ENCODE results near the gene ADGRB3.
"Not testable (repeated sequence)": the region's sequence is repeated elsewhere in the genome, so short reads cannot be mapped to it uniquely, and the experiment has no call there.

Gene ADGRB3

DNA sequence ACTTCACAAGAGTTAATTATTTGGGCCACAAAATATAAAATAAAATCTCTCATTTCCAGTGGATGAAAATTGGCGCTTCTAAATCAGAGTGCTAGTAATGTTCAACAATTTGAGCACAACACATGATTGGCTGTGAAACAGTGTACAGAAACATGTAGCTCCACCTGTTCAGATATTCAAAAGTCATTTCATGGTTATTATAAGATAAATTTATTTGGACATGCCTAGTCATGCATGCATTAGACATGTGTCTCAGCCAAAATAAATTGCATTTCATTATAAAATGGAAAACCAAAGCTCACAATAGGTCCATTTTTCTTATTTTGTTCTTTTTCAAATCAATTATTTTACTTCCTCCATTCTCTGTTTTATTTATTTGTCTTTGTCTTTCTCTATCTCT is 786.9 kb downstream of the ADGRB3 start:
- no peak for DNase-seq (ENCODE audit: low read depth in 2 of 2)

DNA sequence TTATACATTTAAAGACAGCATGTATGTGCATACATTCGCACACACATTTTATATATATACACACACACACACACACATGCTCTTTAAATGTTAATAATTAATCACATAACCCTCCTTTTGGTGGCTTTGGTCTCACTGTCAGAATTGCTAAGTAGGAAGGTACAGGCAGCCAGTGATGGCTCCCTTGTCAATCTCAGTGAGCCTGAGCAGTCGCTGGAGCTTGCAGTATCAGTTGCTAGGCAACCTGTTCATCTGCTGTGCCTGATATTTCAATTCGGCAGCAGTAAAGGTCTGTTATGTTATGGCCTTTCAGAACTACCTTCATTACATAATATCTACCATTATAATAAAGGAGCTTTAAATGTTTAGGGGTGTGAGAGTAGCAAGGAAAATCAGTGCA is 787.4 kb downstream of the ADGRB3 start:
- DNase-seq (ENCODE audit: low read depth in 2 of 2) = no peak

- no peak for DNase-seq (ENCODE audit: low read depth in 2 of 2)
Observed at GRCh38 chr6:69423785-69424184, 788.7 kb downstream of the ADGRB3 start.

DNA sequence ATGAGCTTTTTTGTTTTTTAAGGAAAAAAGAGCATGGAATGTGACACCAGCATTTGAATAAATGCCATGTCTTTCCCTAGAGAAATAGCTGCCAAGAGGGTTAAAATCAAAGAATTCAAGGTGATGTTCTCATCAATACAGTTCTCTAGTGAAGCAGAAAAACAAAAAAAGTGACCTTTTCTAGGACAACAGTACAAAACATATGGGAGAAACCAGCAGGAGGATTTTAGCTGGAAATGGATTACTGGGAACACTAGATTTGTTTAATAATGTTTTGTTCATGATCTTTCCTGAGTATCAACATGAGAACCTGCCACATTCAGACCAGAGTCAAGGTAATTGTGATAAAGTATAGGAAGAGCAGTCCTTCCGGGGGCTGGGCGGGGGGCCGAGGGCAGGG is 789.5 kb downstream of the ADGRB3 start:
- no peak for DNase-seq (ENCODE audit: low read depth in 2 of 2)

DNA sequence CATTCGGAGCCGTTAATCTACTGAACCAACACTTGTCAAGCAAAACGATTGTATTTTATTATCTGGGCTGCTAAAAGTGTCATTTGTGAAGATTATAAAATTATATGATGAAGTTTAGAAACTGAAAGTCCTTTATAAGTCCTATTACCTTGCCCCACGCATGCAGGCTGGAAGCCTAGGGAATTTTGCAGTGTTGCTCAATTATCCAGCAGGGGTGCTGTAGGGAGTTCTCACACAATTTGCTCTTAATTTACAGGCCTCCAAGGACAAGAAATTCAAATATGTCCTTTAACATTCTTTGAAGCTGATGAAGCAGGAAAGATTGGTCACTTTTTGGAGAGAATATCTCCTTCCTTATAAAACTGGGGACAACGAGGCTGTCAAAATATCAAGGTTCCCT is 792.8 kb downstream of the ADGRB3 start:
- DNase-seq (ENCODE audit: low read depth in 2 of 2) = no peak

DNA sequence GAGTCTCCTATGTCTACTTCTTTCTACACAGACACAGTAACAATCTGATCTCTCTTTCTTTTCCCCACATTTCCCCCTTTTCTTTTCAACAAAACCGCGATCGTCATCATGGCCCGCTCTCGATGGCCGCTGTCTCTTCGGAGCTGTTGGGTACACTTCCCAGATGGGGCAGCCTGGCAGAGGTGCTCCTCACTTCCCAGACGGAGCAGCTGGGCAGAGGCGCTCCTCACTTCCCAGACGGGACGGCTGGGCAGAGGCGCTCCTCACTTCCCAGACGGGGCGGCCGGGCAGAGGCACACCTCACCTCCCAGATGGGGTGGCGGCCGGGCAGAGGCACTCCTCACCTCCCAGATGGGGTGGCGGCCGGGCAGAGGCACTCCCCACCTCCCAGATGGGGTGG is 797.1 kb downstream of the ADGRB3 start:
- not testable (repeated sequence) for DNase-seq (ENCODE audit: low read depth in 2 of 2)

GRCh38 chr6:69433116-69433515 is 798.0 kb downstream of the ADGRB3 start:
- DNase-seq (ENCODE audit: low read depth in 2 of 2) = not testable (repeated sequence)

- no peak for DNase-seq (ENCODE audit: low read depth in 2 of 2)
Observed at GRCh38 chr6:69438113-69438512, 803.0 kb downstream of the ADGRB3 start.
